Glomerular visceral epithelial cell (primary cell): ENCODE results near the gene IL1F10.

Source experiments
- DNase-seq: peaks from one replicate; pipeline ENCODE4 v3.0.0-alpha.2; 2016; ENCODE audit errors: extremely low spot score

IL1F10 gene

DNA sequence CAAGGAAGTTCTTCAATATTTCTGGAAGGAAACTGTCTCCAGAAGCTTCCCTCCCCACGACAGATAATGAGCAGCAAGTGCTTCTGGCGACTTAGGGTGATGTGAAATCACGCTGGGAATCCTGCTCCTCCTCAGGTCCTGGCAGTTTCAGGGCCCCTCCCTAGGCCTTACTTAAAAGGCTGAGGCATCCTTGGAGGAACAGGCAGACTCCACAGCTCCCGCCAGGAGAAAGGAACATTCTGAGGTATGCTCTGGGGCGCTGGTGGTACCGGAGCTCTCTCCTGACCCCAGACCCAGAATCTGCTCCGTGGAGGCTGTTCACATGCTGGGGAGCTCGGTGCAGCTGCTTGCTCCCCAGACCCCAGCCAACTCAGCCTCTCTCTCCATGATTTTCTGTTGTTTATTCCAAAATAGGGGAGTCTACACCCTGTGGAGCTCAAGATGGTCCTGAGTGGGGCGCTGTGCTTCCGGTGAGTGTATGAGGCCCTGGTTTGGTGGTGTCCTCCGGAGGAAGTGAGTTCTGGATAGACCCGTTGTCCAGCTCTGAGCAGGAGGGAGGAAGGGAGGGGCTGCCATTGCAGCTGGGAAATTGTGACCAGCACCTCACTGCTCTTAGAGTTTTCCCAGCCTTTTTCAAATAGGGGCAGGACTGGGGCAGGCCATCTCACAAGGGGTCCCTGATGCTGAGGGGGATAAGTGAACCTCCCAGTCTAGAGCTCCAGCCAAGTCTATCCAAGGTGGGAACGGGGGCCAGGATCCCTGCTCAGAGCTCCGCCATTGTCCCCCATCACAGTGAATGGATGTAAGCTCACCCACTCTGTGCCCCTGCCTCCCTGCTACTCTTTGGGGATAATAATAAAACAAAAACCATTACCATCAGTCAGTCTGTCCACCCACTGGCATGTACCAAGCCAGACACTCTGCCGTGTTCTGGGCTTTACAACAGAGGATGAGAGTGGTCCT, 8.5 kb upstream of the IL1F10 start, which contains the start of gene IL36RN:
Gene IL36RN (plus strand): TSS at position 201 of the 963 bp plus-strand sequence. CDS start 241 bp downstream, at position 442.
- no peak for DNase-seq

DNA sequence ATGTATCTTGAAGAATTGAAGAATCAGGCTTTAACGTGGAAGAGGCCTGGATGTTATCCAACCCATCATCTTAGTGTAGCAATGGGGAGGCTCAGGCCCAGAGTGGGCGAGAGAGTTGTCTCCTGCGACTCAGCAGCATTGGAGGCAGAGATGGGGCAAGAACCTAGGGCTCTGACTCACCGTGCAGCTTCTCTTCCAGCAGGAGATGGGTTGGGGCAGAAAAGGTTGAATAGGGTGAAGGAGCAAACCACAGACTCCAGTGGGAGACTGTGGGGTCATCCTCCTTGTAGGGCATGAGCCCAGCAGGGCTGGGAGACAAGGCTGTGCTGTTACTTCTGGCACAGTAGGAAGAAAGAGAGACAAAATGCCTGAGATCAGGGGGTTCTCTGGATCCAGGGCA, 7.4 kb upstream of the IL1F10 start:
- DNase-seq = no peak

DNA sequence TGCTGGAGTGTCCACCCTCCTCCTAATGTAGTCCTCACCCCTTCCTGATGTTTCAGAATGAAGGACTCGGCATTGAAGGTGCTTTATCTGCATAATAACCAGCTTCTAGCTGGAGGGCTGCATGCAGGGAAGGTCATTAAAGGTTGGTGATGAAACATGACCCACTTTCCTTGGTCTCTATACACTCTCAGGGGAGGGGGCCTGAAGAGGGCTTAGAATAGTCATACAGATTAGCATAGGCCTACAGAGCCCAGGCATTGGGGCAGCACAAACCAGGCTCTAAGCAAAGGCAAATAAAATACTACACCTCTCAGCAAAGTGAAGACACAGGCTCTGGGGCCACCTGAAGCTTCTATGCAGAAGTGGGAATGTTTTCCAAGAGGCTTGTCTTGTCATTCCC, 7.0 kb upstream of the IL1F10 start:
- no peak for DNase-seq

DNA sequence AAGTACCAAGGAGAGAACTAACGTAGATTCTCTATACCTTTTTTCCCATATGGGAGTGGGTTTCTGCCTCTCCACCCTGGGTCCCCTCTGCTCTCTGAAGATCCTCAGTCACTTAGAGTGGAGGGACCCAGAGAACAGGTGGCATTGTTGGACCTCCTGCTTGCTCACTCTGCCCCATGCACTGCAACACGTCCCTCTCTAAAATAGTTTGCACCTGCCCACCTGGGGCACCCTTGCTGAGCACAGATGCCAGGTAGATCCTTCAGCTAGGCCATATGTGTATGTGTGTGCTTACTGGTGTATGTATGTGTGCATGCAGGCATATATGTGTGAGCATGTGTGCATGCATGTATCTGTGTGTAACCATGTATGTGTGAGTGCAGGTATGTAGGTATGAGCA, 6.5 kb upstream of the IL1F10 start:
- DNase-seq = no peak

DNA sequence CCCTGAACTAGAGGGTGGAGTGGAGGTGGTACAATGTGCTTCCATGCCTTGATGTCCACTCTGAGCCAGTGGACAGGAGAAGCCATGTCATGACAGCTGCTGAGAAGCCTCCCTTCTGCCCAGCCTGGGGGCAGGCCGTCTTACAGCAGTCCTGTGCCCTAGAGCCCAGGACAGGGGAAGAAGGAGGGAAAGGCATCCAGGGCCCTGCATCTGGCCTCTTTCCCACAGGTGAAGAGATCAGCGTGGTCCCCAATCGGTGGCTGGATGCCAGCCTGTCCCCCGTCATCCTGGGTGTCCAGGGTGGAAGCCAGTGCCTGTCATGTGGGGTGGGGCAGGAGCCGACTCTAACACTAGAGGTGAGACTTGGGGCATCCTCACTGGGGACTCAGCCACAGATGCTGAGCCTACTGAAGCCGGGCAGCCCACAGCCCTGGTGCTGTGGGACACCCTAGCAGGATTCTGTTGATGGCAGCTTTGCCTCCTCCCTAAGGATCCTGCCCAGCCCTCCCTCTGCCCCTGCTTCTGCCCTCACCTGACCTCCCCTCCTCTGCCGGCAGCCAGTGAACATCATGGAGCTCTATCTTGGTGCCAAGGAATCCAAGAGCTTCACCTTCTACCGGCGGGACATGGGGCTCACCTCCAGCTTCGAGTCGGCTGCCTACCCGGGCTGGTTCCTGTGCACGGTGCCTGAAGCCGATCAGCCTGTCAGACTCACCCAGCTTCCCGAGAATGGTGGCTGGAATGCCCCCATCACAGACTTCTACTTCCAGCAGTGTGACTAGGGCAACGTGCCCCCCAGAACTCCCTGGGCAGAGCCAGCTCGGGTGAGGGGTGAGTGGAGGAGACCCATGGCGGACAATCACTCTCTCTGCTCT, 5.6 kb upstream of the IL1F10 start:
- DNase-seq = no peak

DNA sequence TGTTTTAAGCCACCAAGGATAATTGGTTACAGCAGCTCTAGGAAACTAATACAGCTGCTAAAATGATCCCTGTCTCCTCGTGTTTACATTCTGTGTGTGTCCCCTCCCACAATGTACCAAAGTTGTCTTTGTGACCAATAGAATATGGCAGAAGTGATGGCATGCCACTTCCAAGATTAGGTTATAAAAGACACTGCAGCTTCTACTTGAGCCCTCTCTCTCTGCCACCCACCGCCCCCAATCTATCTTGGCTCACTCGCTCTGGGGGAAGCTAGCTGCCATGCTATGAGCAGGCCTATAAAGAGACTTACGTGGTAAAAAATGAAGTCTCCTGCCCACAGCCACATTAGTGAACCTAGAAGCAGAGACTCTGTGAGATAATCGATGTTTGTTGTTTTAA, 3.5 kb upstream of the IL1F10 start:
- no peak for DNase-seq

DNA sequence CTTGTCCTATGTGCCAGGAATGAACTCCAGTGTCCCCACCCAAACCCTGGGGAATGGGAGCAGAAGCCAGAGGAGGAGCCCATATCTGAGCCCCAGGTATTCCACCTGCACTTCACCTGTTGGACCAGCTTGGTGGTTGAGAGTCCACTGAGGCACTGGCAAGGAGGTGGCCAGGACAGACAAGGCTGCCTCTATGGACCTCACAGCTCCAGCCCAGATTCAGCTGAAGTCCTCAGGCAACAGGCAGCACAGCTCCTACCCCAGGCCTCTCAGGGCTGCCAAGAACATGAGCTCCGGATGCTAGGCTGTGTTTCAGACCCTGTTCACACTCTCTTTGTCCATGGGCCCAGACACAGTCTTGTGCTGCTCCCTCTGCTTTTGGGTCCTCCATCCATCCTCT, 2.9 kb upstream of the IL1F10 start:
- DNase-seq = no peak

DNA sequence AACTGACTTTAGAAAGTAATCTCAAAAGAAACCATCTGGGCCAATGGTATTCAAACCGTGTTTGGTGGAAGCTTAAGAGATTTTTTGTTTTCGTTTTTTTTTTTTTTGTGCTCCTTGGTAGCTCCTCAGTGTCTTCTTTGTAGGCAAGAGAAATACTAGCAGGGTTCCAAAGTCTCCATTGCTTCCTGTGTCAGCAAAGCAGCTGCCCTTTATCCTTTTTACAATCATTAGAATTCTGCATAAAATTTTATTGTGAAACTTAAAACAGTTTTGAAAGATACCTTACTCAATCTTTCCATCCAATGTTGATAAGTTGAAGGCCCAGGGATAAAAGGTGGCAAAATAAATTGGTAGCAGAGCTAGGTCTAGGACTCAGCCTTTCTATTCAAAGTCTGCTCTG, 479 bp downstream of the IL1F10 start:
- no peak for DNase-seq

DNA sequence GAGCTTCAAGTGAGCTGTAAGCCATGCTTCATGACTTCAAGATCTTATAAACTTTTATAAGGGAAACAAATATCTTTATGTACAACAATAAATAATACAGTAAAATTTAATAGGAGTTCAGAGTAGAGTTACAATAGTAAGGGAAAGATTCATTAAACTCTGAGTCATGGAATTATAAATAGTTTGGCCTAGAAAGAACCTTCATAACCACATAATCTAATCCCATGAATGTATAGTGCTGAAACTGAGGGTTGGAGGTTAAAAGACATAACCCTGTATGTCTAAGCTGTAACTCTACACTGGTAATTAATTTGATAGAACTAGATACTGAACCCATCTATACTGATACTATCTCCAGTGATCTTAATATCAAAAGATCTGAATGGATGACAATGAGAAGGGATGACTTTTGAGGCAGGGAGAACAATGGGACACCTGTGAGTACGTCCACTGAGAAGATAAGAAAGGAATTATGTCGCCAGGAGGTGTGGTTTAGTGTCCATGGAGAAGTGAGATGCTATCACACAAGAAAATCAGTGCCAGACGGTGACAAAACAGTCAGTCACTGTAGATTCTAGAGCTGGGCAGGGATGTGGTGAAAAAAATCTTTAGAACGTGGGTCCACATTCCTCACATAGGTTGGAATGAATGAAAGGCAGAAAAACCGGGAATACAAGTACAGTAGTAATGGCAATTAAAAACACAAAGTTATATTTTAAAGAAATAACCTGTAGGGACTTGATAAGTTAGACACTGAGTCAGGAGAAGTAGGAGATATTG, 1.1 kb downstream of the IL1F10 start:
- peak; percentile 31 for DNase-seq

DNA sequence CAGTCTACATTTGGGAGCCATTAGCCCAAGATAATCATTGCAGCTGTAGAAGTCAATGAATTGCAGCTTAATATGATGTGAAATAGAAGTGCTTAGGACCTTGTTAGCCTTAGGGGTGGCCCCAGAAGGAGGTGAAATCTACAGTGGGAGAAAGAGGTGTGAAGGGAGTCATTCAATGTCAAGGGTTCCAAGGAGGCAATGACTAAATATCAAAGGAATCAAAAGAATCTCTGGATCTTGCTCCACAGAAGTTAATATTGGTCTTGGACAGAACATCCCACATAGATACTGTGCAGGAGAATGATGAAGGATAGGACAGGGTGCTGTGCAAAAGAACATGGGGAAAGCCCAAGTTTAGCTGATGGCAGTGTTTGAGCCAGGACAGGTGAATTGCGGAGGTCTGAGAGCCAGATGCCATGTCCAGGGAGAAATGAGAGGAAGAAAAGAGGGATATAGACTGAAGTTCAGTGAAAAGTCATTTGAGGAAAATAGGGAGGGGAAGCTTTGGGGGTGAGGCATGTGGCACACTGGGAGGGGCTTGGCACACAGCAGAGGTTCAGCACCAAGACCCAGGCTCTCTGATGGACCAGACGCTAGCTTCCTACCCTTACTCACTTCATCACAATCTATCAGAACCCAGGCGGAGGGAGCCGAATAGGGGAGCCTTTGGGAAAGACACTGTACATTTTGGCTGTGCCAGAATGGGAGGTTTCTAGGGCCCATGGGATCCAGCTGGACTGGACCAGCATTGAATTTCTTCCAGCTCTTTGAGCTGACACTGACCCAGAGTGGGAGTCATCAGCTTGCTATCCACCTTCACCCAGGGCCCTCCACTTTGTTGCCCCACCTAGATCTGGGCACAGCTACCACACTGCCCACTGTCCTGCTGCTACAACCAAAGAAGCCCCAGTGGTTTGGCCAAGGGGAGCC, 2.2 kb downstream of the IL1F10 start:
- DNase-seq = peak; percentile 50

DNA sequence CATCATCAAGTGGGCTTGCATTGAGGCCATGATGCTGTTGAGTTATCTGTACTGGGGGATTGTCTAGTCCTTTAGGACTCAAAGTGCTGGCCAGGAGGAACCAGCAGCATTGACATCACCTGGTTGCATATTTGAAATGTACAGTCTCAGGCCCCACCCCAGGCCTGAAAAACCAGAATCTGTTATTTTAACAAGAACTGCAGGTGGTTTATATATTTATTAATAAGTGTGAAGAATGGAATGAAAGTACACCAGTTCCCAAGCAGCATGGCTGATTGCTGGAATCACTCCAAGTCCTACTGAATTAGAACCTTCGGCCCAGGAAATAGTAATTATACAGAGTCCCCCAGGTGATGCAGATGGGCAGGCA, 2.8 kb downstream of the IL1F10 start:
- DNase-seq = no peak

DNA sequence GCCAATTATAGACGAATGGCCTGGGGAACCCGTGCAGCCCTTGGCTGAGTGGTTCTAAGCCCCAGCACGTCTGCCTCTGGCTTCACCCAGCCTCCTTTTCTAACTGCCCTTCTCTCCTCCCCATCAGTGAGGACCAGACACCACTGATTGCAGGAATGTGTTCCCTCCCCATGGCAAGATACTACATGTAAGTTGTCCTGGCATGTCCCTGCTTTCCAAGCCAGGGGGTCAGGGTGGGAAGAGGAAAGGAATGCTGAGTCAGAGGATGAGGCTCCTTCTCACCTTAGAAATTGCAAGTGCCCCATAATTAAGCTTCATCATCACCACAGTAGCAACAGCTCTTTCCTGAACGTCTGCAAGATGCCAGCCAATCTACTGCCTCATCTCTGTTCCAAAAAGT, 4.8 kb downstream of the IL1F10 start:
- peak; percentile 43 for DNase-seq

DNA sequence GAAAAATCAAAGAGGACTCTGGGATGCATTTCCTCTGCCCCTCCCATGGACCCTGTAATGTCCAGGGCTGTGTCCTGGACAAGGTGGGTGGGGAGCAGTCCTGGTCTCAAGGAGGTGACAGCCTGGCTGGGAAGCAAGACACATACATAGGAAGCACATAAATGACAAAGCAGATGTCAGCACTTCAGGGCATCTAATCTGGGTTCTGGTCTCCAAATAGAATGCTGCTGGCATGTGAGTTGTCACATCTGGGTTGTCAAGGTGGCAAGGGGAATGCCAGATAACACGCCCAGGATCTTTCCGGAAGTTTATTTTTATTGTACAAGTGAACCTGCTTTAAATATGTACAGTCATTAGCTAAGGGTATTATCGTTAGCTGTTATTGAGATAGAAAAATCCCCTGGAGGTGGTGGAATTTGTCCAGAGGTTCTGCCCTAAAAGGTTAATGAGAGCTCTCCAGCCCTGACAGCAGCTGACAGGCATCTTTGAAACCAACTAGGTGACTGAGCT, 5.6 kb downstream of the IL1F10 start:
- no peak for DNase-seq

DNA sequence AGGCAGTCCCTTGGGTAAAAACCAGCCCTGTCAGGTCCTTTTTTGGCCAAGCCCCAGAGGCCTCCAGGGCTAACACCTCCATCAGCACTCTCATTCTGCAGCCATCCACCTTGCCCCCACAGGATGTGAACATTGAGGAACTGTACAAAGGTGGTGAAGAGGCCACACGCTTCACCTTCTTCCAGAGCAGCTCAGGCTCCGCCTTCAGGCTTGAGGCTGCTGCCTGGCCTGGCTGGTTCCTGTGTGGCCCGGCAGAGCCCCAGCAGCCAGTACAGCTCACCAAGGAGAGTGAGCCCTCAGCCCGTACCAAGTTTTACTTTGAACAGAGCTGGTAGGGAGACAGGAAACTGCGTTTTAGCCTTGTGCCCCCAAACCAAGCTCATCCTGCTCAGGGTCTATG, 7.3 kb downstream of the IL1F10 start:
- no peak for DNase-seq

DNA sequence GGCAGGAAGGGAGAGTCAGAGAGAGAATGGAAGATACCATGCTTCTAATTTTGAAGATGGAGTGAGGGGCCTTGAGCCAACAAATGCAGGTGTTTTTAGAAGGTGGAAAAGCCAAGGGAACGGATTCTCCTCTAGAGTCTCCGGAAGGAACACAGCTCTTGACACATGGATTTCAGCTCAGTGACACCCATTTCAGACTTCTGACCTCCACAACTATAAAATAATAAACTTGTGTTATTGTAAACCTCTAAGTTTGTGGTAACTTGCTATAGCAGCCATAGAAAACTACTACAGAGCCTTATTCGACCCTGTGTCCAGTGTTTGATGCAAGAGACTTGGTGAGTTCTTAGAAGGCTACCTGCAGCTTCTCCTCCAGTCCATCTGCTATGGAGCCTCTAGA, 7.8 kb downstream of the IL1F10 start:
- no peak for DNase-seq

DNA sequence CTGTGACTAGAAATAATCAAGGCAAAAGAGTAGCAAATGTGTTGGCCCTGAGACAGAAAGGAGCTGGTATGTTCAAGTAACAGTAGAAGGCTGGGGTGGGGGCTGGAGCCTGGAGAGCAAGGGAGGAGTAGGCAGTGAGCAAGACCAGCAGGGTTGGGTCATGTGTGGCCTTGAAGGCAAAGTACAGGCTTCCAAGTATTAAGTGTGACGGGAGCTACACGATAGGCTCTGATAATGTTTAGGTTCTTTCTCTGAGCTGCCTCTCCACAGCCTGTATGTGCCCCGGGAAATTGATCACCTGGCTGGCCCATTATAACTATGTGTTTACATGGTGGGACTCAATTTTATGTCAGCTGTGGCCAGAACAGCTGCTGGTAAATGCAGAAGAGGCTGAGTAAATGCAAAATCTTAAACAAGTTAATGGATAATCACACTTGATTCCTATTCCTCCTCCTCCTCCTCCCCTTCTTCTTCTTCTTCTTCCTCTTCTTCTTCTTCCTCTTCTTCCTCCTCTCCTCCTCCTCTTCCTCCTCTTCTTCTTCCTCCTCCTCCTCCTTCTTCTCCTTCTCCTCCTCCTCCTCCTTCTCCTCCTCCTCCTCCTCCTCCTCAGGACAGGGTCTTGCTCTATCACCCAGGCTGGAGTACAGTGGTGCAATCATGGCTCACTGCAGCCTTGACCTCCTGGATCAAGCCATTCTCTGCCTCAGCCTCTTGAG, 9.3 kb downstream of the IL1F10 start:
- DNase-seq = no peak

DNA sequence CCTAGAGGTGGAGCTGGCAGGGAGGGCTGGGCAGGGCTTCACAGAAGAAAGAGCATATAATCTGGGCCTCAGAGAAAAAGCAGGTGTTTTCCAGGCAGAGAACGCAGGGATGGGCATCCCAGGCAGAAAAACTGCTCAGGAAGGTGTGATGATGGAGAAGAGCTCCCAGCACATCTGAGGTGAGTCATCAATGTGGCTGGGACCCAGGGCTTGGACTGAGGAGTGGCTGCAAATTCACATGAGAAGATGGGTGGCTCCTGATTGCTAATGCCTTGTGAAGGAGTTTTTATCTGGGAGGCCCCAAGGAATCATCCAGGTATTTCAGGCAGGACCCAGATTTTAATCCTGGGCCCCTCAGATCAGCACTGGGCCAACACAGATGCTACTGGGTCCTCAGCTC, 10.2 kb downstream of the IL1F10 start:
- peak; percentile 55 for DNase-seq

DNA sequence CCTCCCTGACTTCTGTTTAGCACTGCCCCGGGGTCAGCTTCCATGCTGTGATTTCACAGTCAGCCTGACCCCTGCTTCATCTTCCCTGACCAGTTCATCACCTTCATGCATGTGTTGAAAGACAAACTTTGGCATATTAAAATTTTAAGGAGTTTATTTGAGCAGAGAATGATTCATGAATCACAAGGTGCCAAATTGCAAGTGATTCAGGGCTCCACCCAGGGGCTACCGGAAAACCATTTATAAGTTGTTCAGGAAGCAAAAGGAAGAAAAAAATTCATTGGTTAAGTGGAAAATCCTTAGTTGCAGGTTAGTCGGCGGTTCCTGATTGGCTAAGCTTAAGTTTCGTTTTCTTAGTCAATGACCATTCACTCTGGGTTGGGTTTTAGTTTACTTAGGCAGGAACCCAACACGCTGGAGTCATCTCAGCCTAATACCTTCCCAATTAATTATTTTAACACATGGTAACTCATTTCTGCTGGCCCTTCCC, 10.6 kb downstream of the IL1F10 start:
- peak; percentile 52 for DNase-seq

DNA sequence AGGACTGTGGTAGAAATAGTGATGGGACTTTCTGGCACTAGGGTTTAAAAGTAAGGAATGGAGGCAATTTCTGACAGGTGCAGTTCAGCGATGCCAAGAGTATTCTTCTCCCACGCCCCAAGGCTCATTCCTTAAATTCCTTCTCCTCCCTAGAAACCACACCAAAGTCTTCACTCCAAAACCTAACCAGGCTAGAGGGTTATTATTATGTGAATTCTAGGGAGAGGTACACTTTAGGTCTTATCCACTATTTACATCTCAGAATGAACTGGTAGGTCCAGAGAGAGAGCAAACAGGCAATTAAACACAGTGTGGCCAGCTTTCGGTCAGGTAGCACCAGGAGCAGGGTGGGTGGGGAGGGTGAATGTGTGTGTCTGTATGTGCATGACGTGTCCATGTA, 11.4 kb downstream of the IL1F10 start:
- peak; percentile 40 for DNase-seq

DNA sequence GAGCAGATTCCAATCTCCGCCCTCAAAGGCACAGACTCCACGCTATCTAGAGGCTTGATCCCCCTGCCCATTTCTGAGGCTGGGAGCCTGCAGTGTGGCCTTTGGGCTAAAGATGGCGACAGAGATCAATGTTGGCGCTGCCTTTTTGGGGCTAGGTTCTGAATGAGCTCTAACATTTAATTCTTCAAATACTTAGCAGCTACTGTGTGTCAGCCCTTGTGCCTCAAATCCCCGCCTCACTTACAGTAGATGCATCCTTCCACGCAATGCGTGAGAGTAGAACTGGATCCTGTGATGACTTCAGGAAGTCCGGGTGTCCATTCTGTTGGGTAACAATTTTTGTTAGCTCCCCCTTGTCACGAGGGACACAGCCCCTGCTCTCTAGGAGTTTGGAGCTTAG, 12.4 kb downstream of the IL1F10 start:
- peak; percentile 23 for DNase-seq
